Glutamatergic neuron (in vitro differentiated cells): ENCODE data around the gene C7orf33. TPM values are rescaled to one million over a fixed set of nuclear protein-coding genes. Genes with fewer than 3 reads are reported as not detected.
"Not testable (repeated sequence)": the region's sequence is repeated elsewhere in the genome, so short reads cannot be mapped to it uniquely, and the experiment has no call there.

Experiments used
- DNase-seq: peaks from one replicate; pipeline ENCODE4 v3.0.0; 2022
- H3K27ac Mint-ChIP-seq: one replicate; pipeline ENCODE4 v1.8.0; 2020; ENCODE audit warnings: mild to moderate bottlenecking, mixed read lengths, inconsistent platforms; ENCODE audit not compliant: unreplicated experiment
- H3K27me3 Mint-ChIP-seq: one replicate; pipeline ENCODE4 v1.8.0; 2020; ENCODE audit warnings: mild to moderate bottlenecking, moderate library complexity, mixed read lengths, inconsistent platforms; ENCODE audit not compliant: unreplicated experiment
- H3K36me3 Mint-ChIP-seq: one replicate; pipeline ENCODE4 v1.8.0; 2020; ENCODE audit warnings: mild to moderate bottlenecking, mixed read lengths, inconsistent platforms; ENCODE audit not compliant: unreplicated experiment
- H3K4me1 Mint-ChIP-seq: one replicate; pipeline ENCODE4 v1.8.0; 2020; ENCODE audit warnings: mild to moderate bottlenecking, low read depth, mixed read lengths, inconsistent platforms; ENCODE audit not compliant: unreplicated experiment
- H3K4me3 Mint-ChIP-seq: one replicate; pipeline ENCODE4 v1.8.0; 2020; ENCODE audit warnings: mild to moderate bottlenecking, mixed read lengths, inconsistent platforms; ENCODE audit not compliant: unreplicated experiment
- H3K9me3 Mint-ChIP-seq: one replicate; pipeline ENCODE4 v1.8.0; 2020; ENCODE audit warnings: mild to moderate bottlenecking, moderate library complexity, mixed read lengths, inconsistent platforms; ENCODE audit not compliant: unreplicated experiment
- CTCF ChIP-seq: fragments of 200-600 bp; sonication (generic); IDR thresholded peaks from one replicate; pipeline ENCODE4 v1.5.0; 2021; ENCODE audit not compliant: partially characterized antibody, unreplicated experiment
- total RNA-seq: library from RNA; stranded (reverse); fragmentation: NEBNext Ultra II Directional; extraction: Animal tissue kit (Norgen Biotek cat#: 25700); gene quantifications from one replicate; pipeline ENCODE4 v1.2.1, GENCODE V29; 2021; ENCODE audit not compliant: unreplicated experiment

The C7orf33 gene
- total RNA-seq, 1 donor from 2014 or later: not detected

GRCh38 chr7:148558914-148559313, 31.7 kb upstream of the C7orf33 start:
- H3K27ac Mint-ChIP-seq: no peak overlapping the region
- H3K27me3 Mint-ChIP-seq: no peaks in the 10 kb centered on the region
- no peaks in the 10 kb centered on the region for H3K4me1 Mint-ChIP-seq
- no peaks in the 10 kb centered on the region for H3K9me3 Mint-ChIP-seq
- peaks cover 7% of the 10 kb centered on the region for H3K36me3 Mint-ChIP-seq
- no peak overlapping the region for H3K4me3 Mint-ChIP-seq
- DNase-seq: no peak
- no peak for TF ChIP-seq CTCF

- H3K4me3 Mint-ChIP-seq: no peak overlapping the region
- no peak for TF ChIP-seq CTCF
- no peak overlapping the region for H3K27ac Mint-ChIP-seq
- no peaks in the 10 kb centered on the region for H3K9me3 Mint-ChIP-seq
- no peaks in the 10 kb centered on the region for H3K4me1 Mint-ChIP-seq
- peaks cover 7% of the 10 kb centered on the region for H3K36me3 Mint-ChIP-seq
- H3K27me3 Mint-ChIP-seq: no peaks in the 10 kb centered on the region
- no peak for DNase-seq
Observed at GRCh38 chr7:148561099-148561498, 29.5 kb upstream of the C7orf33 start.

GRCh38 chr7:148563583-148564274, 26.8 kb upstream of the C7orf33 start:
- DNase-seq: no peak
- Mint-ChIP-seq H3K4me3 (no peak overlapping the region), H3K27me3 (no peaks in the 10 kb centered on the region), H3K27ac (no peak overlapping the region), H3K36me3 (no peaks in the 10 kb centered on the region), H3K4me1 (peaks cover 4% of the 10 kb centered on the region), H3K9me3 (no peaks in the 10 kb centered on the region)
- TF ChIP-seq CTCF: no peak

- H3K9me3 Mint-ChIP-seq, H3K27ac Mint-ChIP-seq, H3K27me3 Mint-ChIP-seq: not testable (repeated sequence)
Observed at GRCh38 chr7:148564275-148564951, 26.2 kb upstream of the C7orf33 start.

GRCh38 chr7:148566736-148567135, 23.8 kb upstream of the C7orf33 start:
- DNase-seq: no peak
- Mint-ChIP-seq H3K9me3 (no peaks in the 10 kb centered on the region), H3K27ac (no peak overlapping the region), H3K4me1 (peaks cover 4% of the 10 kb centered on the region), H3K4me3 (no peak overlapping the region), H3K27me3 (no peaks in the 10 kb centered on the region), H3K36me3 (peaks cover 5% of the 10 kb centered on the region)
- no peak for TF ChIP-seq CTCF

More at GRCh38 chr7:148564275-148564951, 26.2 kb upstream of the C7orf33 start:
- not testable (repeated sequence) for H3K4me1 Mint-ChIP-seq, H3K4me3 Mint-ChIP-seq, DNase-seq, H3K36me3 Mint-ChIP-seq
